ENCODE measurements around the gene PRKN.
"Not testable (repeated sequence)": the region's sequence is repeated elsewhere in the genome, so short reads cannot be mapped to it uniquely, and the experiment has no call there.

PRKN gene

DNA sequence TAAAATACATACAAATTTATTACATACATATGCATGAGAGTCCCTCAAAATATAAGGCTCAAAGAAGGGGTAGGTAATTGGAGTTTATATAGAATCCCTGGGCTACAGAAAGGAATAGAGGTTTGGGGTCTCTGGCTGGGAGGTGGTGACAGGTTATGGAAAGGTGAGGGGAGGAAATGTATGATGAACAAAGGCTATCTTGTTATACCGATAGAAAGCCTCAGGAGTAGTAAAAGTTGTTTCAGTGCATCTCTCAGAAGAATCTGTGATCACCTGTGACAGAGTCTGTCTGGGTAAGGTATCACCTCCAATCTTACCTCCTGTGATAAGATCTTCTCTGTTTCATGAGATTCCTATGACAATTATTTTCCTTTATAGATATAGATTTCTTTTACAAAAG, 1200.8 kb downstream of the PRKN start:
- no peak overlapping the region for H3K4me3 ChIP-seq (ENCODE audit: insufficient read depth, low read depth, low read length, poor library complexity, severe bottlenecking)
- no peak overlapping the region for H3K27ac ChIP-seq (ENCODE audit: insufficient read depth, low read length, poor library complexity, severe bottlenecking)
- H3K27me3 ChIP-seq (replicated peaks; ENCODE audit: control insufficient read depth, insufficient read depth, low read length, poor library complexity, severe bottlenecking) = no peaks in the 10 kb centered on the region
- no peaks in the 10 kb centered on the region for H3K36me3 ChIP-seq (ENCODE audit: control insufficient read depth, insufficient read depth, low read length)
- no peaks in the 10 kb centered on the region for H3K9me3 ChIP-seq (ENCODE audit: control insufficient read depth, low read length)
- no peak for DNase-seq
- H3K4me1 ChIP-seq (ENCODE audit: control insufficient read depth, insufficient read depth, low read length, poor library complexity, severe bottlenecking) = no peaks in the 10 kb centered on the region

DNA sequence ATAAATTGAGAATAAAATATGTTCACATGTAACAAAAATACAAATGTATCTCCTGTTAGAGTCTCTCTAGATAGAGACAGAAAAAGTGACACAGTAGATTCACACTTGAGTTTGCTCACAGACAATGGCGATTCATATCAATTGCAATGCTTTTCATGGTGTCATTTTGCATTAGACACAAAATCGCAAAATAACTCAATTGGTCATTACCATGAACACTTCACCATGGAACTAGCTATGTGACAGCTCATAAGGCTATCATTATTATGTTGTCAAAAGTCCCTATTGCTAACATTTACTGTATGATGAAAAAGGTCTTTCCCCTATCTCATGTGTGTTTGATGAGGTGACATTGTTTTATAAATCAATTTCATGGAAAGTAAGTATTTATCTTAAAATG, 1204.2 kb downstream of the PRKN start:
- H3K36me3 ChIP-seq (ENCODE audit: control insufficient read depth, insufficient read depth, low read length) = no peaks in the 10 kb centered on the region
- H3K9me3 ChIP-seq (ENCODE audit: control insufficient read depth, low read length) = no peaks in the 10 kb centered on the region
- no peaks in the 10 kb centered on the region for H3K27me3 ChIP-seq (replicated peaks; ENCODE audit: control insufficient read depth, insufficient read depth, low read length, poor library complexity, severe bottlenecking)
- H3K4me3 ChIP-seq (ENCODE audit: insufficient read depth, low read depth, low read length, poor library complexity, severe bottlenecking) = no peak overlapping the region
- H3K4me1 ChIP-seq (ENCODE audit: control insufficient read depth, insufficient read depth, low read length, poor library complexity, severe bottlenecking) = no peaks in the 10 kb centered on the region
- no peak overlapping the region for H3K27ac ChIP-seq (ENCODE audit: insufficient read depth, low read length, poor library complexity, severe bottlenecking)
- no peak for DNase-seq

DNA sequence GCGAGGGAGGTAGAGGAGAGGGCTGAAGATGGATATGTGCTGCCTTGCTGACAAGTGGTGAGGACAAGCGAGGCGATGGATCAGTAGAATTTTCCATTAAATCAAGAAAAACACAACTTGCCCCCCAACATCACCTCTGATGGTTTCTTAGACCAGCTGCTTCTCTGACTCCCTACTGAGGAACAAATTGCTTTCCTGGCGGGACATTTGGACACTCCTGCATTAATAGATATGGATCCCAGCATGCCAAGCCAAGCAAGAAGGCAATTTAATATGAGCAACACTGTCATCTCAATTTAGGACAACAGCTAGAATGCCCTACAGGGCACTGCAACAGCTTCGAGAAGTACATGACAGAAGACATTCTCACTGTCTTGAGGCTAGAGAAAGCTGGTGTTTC, 1205.3 kb downstream of the PRKN start:
- Histone ChIP-seq H3K36me3 (ENCODE audit: control insufficient read depth, insufficient read depth, low read length) (no peaks in the 10 kb centered on the region), H3K9me3 (ENCODE audit: control insufficient read depth, low read length) (no peaks in the 10 kb centered on the region), H3K4me3 (ENCODE audit: insufficient read depth, low read depth, low read length, poor library complexity, severe bottlenecking) (no peak overlapping the region), H3K27ac (ENCODE audit: insufficient read depth, low read length, poor library complexity, severe bottlenecking) (no peak overlapping the region), H3K27me3 (replicated peaks; ENCODE audit: control insufficient read depth, insufficient read depth, low read length, poor library complexity, severe bottlenecking) (no peaks in the 10 kb centered on the region), H3K4me1 (ENCODE audit: control insufficient read depth, insufficient read depth, low read length, poor library complexity, severe bottlenecking) (no peaks in the 10 kb centered on the region)
- no peak for DNase-seq

DNA sequence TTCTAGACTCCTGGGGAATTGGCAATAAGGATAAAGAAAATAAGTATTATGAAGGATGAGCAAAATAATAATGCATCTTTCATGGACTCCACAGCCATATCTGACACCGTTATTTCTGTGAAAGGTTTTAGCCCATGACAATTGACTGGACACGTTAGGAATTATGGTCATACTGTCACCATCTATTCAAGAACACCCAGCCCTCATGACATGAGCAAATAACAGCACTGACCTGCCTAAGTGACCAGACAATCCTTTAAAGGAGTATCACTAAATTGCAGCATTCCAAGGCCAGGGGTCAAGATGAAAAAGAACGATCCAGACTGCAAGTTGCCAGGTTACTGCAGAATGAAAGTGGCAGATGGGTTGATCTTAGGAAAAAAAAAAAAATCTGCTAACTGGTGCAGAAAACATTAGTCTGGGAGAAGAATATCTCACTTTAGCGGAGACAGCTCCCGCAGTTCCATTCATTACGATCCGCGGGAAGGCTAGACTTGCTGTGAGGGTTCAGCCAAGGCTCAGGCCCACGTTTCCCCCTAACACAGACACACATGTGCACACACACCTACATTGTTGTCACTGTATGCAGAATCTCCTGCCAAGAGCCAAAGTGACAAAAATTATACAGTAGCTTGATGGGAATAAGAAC, 1216.0 kb downstream of the PRKN start:
- Histone ChIP-seq H3K4me1 (ENCODE audit: control insufficient read depth, insufficient read depth, low read length, poor library complexity, severe bottlenecking) (no peaks in the 10 kb centered on the region), H3K4me3 (ENCODE audit: insufficient read depth, low read depth, low read length, poor library complexity, severe bottlenecking) (no peak overlapping the region), H3K9me3 (ENCODE audit: control insufficient read depth, low read length) (no peaks in the 10 kb centered on the region), H3K27ac (ENCODE audit: insufficient read depth, low read length, poor library complexity, severe bottlenecking) (no peak overlapping the region), H3K27me3 (replicated peaks; ENCODE audit: control insufficient read depth, insufficient read depth, low read length, poor library complexity, severe bottlenecking) (no peaks in the 10 kb centered on the region), H3K36me3 (ENCODE audit: control insufficient read depth, insufficient read depth, low read length) (no peaks in the 10 kb centered on the region)
- DNase-seq = no peak

DNA sequence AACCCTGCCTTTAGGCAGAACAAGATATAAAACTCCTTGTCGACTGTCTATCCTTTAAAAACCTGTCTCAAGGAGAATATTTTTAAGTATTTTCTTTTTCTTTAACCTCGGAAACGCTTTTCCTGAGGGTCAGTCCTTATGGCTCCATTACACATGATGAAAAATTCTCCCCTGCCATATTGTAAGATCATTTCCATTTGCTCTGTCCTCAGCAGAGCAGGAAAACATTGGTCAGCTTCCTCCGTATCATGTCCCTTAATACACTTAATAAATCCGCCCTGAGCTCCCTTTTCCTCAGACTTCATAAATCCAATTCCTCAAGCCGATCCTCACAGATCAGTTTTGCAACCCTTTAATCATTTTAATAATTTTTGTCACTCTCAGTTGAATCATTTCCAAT, 1219.2 kb downstream of the PRKN start:
- Histone ChIP-seq H3K27ac (ENCODE audit: insufficient read depth, low read length, poor library complexity, severe bottlenecking) (no peak overlapping the region), H3K4me3 (ENCODE audit: insufficient read depth, low read depth, low read length, poor library complexity, severe bottlenecking) (no peak overlapping the region), H3K9me3 (ENCODE audit: control insufficient read depth, low read length) (no peaks in the 10 kb centered on the region), H3K27me3 (replicated peaks; ENCODE audit: control insufficient read depth, insufficient read depth, low read length, poor library complexity, severe bottlenecking) (no peaks in the 10 kb centered on the region), H3K36me3 (ENCODE audit: control insufficient read depth, insufficient read depth, low read length) (no peaks in the 10 kb centered on the region), H3K4me1 (ENCODE audit: control insufficient read depth, insufficient read depth, low read length, poor library complexity, severe bottlenecking) (no peaks in the 10 kb centered on the region)
- no peak for DNase-seq

DNA sequence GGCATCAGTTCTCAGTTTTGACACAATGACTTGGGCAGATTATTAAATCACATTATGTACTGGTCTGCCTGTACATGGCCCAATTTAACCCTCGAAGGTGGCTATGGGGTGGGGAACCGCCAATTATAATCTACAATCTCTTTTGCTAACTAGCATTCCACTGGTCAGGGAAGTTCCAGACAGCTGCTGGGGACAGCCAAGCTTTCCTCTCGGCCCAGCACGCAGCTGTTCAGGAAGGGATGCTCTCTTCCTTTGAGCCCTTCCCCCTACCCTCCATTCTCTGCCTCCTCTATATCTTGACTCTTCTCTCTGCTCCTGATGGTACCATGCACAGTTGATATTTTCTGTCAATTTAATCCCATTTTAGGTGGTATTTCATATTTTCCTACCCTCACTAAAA, 1220.2 kb downstream of the PRKN start:
- H3K27ac ChIP-seq (ENCODE audit: insufficient read depth, low read length, poor library complexity, severe bottlenecking) = no peak overlapping the region
- H3K9me3 ChIP-seq (ENCODE audit: control insufficient read depth, low read length) = no peaks in the 10 kb centered on the region
- no peak for DNase-seq
- no peak overlapping the region for H3K4me3 ChIP-seq (ENCODE audit: insufficient read depth, low read depth, low read length, poor library complexity, severe bottlenecking)
- H3K27me3 ChIP-seq (replicated peaks; ENCODE audit: control insufficient read depth, insufficient read depth, low read length, poor library complexity, severe bottlenecking) = no peaks in the 10 kb centered on the region
- no peaks in the 10 kb centered on the region for H3K4me1 ChIP-seq (ENCODE audit: control insufficient read depth, insufficient read depth, low read length, poor library complexity, severe bottlenecking)
- H3K36me3 ChIP-seq (ENCODE audit: control insufficient read depth, insufficient read depth, low read length) = no peaks in the 10 kb centered on the region

DNA sequence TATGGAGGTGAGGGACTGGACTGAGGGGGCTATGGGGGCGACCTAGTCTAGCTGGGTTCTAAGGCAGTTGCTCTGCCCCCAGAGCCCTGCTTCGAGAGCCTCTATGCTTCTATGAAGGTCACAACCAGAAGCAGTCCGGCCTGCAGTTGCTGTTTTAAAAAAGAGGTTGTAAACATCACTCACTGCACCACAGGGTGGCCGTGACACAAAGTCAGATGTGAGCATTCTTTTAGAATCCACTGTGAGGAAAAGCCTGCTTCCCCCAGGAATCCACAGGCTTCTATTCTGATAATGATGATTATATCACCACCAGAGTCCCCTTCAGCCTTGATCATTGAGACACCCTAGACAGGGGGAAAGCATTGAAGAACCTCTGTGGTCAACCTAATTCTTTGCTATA, 1224.0 kb downstream of the PRKN start:
- Histone ChIP-seq H3K27ac (ENCODE audit: insufficient read depth, low read length, poor library complexity, severe bottlenecking) (no peak overlapping the region), H3K9me3 (ENCODE audit: control insufficient read depth, low read length) (no peaks in the 10 kb centered on the region), H3K4me1 (ENCODE audit: control insufficient read depth, insufficient read depth, low read length, poor library complexity, severe bottlenecking) (no peaks in the 10 kb centered on the region), H3K27me3 (replicated peaks; ENCODE audit: control insufficient read depth, insufficient read depth, low read length, poor library complexity, severe bottlenecking) (no peaks in the 10 kb centered on the region), H3K4me3 (ENCODE audit: insufficient read depth, low read depth, low read length, poor library complexity, severe bottlenecking) (no peak overlapping the region), H3K36me3 (ENCODE audit: control insufficient read depth, insufficient read depth, low read length) (no peaks in the 10 kb centered on the region)
- no peak for DNase-seq

DNA sequence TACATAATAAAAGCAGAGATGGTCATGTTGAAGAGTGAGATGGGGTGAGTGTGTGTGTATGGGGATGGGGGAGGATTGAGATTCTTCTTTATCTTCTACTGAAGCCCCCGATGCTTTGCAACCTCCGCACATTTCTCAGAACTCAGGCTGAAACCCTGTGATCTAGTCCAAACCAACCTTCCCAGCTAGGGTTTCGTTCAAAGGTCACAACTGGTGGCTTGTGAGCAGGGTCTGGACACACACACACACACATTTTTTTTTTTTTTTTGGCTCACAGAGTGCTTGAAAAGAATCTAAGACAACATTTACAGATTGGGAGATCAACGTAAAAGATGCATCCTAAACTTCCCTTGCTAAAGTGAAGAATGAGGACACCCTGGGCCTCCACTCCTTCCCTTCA, 1228.7 kb downstream of the PRKN start:
- Histone ChIP-seq H3K36me3 (ENCODE audit: control insufficient read depth, insufficient read depth, low read length) (no peaks in the 10 kb centered on the region), H3K27me3 (replicated peaks; ENCODE audit: control insufficient read depth, insufficient read depth, low read length, poor library complexity, severe bottlenecking) (no peaks in the 10 kb centered on the region), H3K27ac (ENCODE audit: insufficient read depth, low read length, poor library complexity, severe bottlenecking) (no peak overlapping the region), H3K4me3 (ENCODE audit: insufficient read depth, low read depth, low read length, poor library complexity, severe bottlenecking) (no peak overlapping the region), H3K9me3 (ENCODE audit: control insufficient read depth, low read length) (no peaks in the 10 kb centered on the region), H3K4me1 (ENCODE audit: control insufficient read depth, insufficient read depth, low read length, poor library complexity, severe bottlenecking) (no peaks in the 10 kb centered on the region)
- no peak for DNase-seq

DNA sequence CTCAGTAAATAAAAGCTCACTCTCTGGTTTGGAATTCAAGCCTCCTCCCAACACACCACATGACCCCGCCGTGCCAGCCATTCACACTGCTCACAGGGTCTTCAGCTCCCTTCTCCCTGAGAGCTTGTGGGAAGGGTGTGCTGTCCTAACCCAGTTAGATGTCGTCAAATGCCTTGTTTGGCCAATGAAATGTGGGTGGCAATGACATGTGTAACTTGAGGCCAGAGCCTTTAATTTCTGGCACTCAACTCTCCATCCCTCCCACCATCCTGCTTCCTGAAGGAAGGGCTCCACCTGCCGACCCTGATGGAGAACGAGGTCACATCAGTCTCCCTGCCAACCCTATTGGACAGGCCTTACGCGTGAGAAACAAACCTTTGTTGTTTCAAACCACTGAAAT, 1229.2 kb downstream of the PRKN start:
- Histone ChIP-seq H3K4me3 (ENCODE audit: insufficient read depth, low read depth, low read length, poor library complexity, severe bottlenecking) (no peak overlapping the region), H3K4me1 (ENCODE audit: control insufficient read depth, insufficient read depth, low read length, poor library complexity, severe bottlenecking) (no peaks in the 10 kb centered on the region), H3K27ac (ENCODE audit: insufficient read depth, low read length, poor library complexity, severe bottlenecking) (no peak overlapping the region), H3K9me3 (ENCODE audit: control insufficient read depth, low read length) (no peaks in the 10 kb centered on the region), H3K36me3 (ENCODE audit: control insufficient read depth, insufficient read depth, low read length) (no peaks in the 10 kb centered on the region), H3K27me3 (replicated peaks; ENCODE audit: control insufficient read depth, insufficient read depth, low read length, poor library complexity, severe bottlenecking) (no peaks in the 10 kb centered on the region)
- no peak for DNase-seq

DNA sequence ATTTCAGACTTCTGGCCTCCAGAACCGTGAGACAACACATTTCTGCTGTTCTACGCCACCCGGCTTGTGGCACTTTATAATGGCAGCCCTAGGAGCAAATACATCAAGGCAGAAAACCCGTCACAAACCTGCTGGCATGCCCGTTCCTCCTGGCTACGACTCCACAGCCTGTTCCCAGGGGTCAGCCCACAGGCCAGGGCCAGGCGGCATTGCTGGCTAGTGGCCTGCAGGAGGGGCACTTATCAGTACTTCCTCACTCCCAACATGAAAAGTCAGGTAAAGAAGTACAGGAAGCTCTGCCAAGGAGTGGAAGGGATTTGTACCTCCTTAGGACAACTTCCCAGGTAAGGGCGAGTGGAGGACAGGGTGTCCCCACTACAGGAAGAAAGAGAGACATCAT, 1230.6 kb downstream of the PRKN start:
- no peak for DNase-seq
- no peaks in the 10 kb centered on the region for H3K4me1 ChIP-seq (ENCODE audit: control insufficient read depth, insufficient read depth, low read length, poor library complexity, severe bottlenecking)
- H3K4me3 ChIP-seq (ENCODE audit: insufficient read depth, low read depth, low read length, poor library complexity, severe bottlenecking) = no peak overlapping the region
- H3K36me3 ChIP-seq (ENCODE audit: control insufficient read depth, insufficient read depth, low read length) = no peaks in the 10 kb centered on the region
- no peak overlapping the region for H3K27ac ChIP-seq (ENCODE audit: insufficient read depth, low read length, poor library complexity, severe bottlenecking)
- H3K9me3 ChIP-seq (ENCODE audit: control insufficient read depth, low read length) = no peaks in the 10 kb centered on the region
- H3K27me3 ChIP-seq (replicated peaks; ENCODE audit: control insufficient read depth, insufficient read depth, low read length, poor library complexity, severe bottlenecking) = no peaks in the 10 kb centered on the region

DNA sequence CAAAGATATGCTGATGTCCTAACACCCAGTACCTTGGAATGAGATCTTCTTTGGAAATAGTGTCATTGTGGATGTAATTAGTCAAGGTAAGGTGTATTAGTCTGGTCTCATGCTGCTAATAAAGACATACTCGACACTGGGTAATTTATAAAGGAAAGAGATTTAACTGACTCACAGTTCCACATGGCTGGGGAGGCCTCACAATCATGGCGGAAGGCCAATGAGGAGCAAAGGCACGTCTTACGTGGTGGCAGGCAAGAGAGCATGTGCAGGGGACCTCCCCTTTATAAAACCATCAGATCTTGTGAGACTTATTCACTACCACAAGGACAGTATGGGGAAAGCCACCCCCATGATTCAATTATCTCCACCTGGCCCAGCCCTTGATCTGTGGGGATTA, 1231.3 kb downstream of the PRKN start:
- not testable (repeated sequence) for H3K9me3 ChIP-seq (ENCODE audit: control insufficient read depth, low read length); DNase-seq

More for the DNA sequence above, 1231.3 kb downstream of the PRKN start:
- H3K4me1 ChIP-seq (ENCODE audit: control insufficient read depth, insufficient read depth, low read length, poor library complexity, severe bottlenecking); H3K27me3 ChIP-seq (replicated peaks; ENCODE audit: control insufficient read depth, insufficient read depth, low read length, poor library complexity, severe bottlenecking); H3K36me3 ChIP-seq (ENCODE audit: control insufficient read depth, insufficient read depth, low read length); H3K27ac ChIP-seq (ENCODE audit: insufficient read depth, low read length, poor library complexity, severe bottlenecking); H3K4me3 ChIP-seq (ENCODE audit: insufficient read depth, low read depth, low read length, poor library complexity, severe bottlenecking): not testable (repeated sequence)

All from effector memory CD4-positive, alpha-beta T cell (primary cell).